ENCODE measurements around the gene TRIM26. TPM values are rescaled to one million over a fixed set of nuclear protein-coding genes. Genes with fewer than 3 reads are reported as not detected.

The TRIM26 gene
- total and polyA plus RNA-seq, 2 of the 8 experiments (the other 6 are each of a cell fraction or from before 2014, with no cell fraction given) = 21.5 to 32.3 TPM

DNA sequence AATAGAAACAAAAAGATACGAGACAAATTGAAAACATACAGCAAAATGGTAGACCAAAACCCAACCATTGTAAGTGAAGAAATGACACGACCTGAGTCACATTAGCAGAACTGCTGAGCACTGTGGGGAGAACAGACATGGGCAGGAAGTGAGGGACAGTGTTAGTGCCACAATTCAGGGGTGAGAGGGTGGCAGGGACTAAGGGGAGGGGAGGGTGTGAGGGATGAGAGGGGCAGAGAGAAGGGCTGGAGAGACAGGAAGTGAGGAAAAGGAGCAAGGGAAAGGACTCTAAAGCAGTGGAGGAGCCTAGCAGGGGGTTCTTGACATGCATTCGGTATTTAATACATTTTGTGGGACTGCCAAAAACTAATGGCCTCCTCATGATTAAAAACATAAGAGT, 45.0 kb upstream of the TRIM26 start:
- peaks cover 0 to 8% (median 2%) of the 10 kb centered on the region in 4 experiments; a peak in 6 of 7 replicates for H3K4me1 ChIP-seq (replicated peaks in 1 of 4; ENCODE audit: control insufficient read depth in 3 of 4, insufficient read depth in 4 of 4, low read length in 3 of 4)
- H3K27ac ChIP-seq (ENCODE audit: low read depth, low read length) = no peak overlapping the region
- no peak overlapping the region for H2BK5ac ChIP-seq (ENCODE audit: low read depth, low read length)
- H3K23me2 ChIP-seq (ENCODE audit: low read depth, low read length) = peaks cover 8% of the 10 kb centered on the region; the same call in 1 of the 2 replicates
- H2BK120ac ChIP-seq (replicated peaks; ENCODE audit: low read depth, low read length) = no peak overlapping the region
- no peak overlapping the region for H4K91ac ChIP-seq (replicated peaks; ENCODE audit: insufficient read length, low read length)
- H4K20me1 ChIP-seq (replicated peaks in 1 of 2; ENCODE audit: control insufficient read depth in 1 of 2, insufficient read depth in 2 of 2, low read length in 2 of 2) = no peaks in the 10 kb centered on the region
- WGBS, 2 experiments (ENCODE audit: extremely low coverage in 1 of 2, insufficient coverage in 1 of 2, insufficient read length in 1 of 2, insufficient replicate concordance in 2 of 2, low coverage in 1 of 2, low lambda C conversion rate in 2 of 2, missing lambda C conversion rate in 1 of 2) = 63% methylated on average over 3 of the region's 3 CpGs; no CpG with 5 or more reads in 1 of the 2 experiments
- H3K23ac ChIP-seq (ENCODE audit: insufficient read length) = no peak overlapping the region
- H3K9me3 ChIP-seq (ENCODE audit: insufficient read depth in 2 of 2, low read depth in 1 of 2, low read length in 1 of 2) = no peaks in the 10 kb centered on the region; a peak in 1 of 4 replicates
- H2AK5ac ChIP-seq (ENCODE audit: low read depth, low read length) = no peak overlapping the region
- H3K4me3 ChIP-seq (ENCODE audit: extremely low read depth in 1 of 4, insufficient read depth in 2 of 4, low read depth in 3 of 4, low read length in 4 of 4) = no peak overlapping the region
- no peak overlapping the region for H4K5ac ChIP-seq (ENCODE audit: insufficient read length, low read depth, low read length)
- H3K79me2 ChIP-seq (ENCODE audit: control insufficient read depth in 1 of 2, insufficient read depth in 2 of 2, low read length in 2 of 2) = no peaks in the 10 kb centered on the region
- CTCF ChIA-PET (ENCODE audit: partially characterized antibody) = no interaction called here
- H2BK15ac ChIP-seq (ENCODE audit: low read length) = no peak overlapping the region
- H2AFZ ChIP-seq (ENCODE audit: low read length) = no peak overlapping the region; the same call in 1 of the 2 replicates
- H3K4ac ChIP-seq (replicated peaks; ENCODE audit: insufficient read length, low read depth, low read length) = no peak overlapping the region
- no peak overlapping the region for H3K9ac ChIP-seq (replicated peaks in 1 of 4; ENCODE audit: extremely low read depth in 1 of 4, low read depth in 3 of 4, low read length in 3 of 4)
- H3K36me3 ChIP-seq (ENCODE audit: control insufficient read depth in 2 of 4, insufficient read depth in 4 of 4, low read length in 3 of 4) = peaks cover 0 to 4% (median 3%) of the 10 kb centered on the region in 4 experiments; a peak in 3 of 8 replicates
- no peak overlapping the region for H3K56ac ChIP-seq (replicated peaks; ENCODE audit: insufficient read length, low read depth, low read length)
- peak overlapping the region in 1 of 2 experiments; percentile 79; a peak in 2 of 4 replicates for H3K4me2 ChIP-seq (ENCODE audit: insufficient read depth in 1 of 2, low read depth in 2 of 2, low read length in 2 of 2)
- H3K79me1 ChIP-seq (ENCODE audit: low read depth, low read length) = no peaks in the 10 kb centered on the region
- no peak overlapping the region for H2BK12ac ChIP-seq (ENCODE audit: low read depth, low read length)
- H2BK20ac ChIP-seq (ENCODE audit: low read length) = no peak overlapping the region
- POLR2A ChIA-PET (ENCODE audit: partially characterized antibody) = interaction anchor here (1.5 kb wide), 1 partner anchor 15 kb away, joined by 4 read pairs; no protein-coding TSS in a partner anchor
- no peak overlapping the region for H4K8ac ChIP-seq (ENCODE audit: extremely low read depth, insufficient read depth, low read length)
- no peak overlapping the region for H3K14ac ChIP-seq (ENCODE audit: insufficient read length)
- H3K18ac ChIP-seq (ENCODE audit: extremely low read depth, low read length) = no peak overlapping the region
- FAIRE-seq = no peak
- DNase-seq (ENCODE audit: low read depth in 1 of 2, low spot score in 2 of 2) = no peak
- peaks cover 9 to 17% (median 13%) of the 10 kb centered on the region in 4 experiments for H3K27me3 ChIP-seq (replicated peaks in 1 of 4; ENCODE audit: control insufficient read depth in 3 of 4, extremely low read depth in 1 of 4, insufficient read depth in 3 of 4, low read length in 3 of 4)
- TF ChIP-seq, protein P1, sequence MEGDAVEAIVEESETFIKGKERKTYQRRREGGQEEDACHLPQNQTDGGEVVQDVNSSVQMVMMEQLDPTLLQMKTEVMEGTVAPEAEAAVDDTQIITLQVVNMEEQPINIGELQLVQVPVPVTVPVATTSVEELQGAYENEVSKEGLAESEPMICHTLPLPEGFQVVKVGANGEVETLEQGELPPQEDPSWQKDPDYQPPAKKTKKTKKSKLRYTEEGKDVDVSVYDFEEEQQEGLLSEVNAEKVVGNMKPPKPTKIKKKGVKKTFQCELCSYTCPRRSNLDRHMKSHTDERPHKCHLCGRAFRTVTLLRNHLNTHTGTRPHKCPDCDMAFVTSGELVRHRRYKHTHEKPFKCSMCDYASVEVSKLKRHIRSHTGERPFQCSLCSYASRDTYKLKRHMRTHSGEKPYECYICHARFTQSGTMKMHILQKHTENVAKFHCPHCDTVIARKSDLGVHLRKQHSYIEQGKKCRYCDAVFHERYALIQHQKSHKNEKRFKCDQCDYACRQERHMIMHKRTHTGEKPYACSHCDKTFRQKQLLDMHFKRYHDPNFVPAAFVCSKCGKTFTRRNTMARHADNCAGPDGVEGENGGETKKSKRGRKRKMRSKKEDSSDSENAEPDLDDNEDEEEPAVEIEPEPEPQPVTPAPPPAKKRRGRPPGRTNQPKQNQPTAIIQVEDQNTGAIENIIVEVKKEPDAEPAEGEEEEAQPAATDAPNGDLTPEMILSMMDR (IDR thresholded peaks at IDR 0.05; ENCODE audit: control extremely low read depth in 1 of 3, insufficient read depth in 1 of 3, low read depth in 1 of 3, low read length in 3 of 3) = no peak
- TF ChIP-seq EZH2 (IDR thresholded peaks at IDR 0.05; ENCODE audit: low read depth, low read length, severe bottlenecking) (peak; percentile 4), SRF (IDR thresholded peaks at IDR 0.05; ENCODE audit: low read depth, low read length) (no peak), SAP30 (IDR thresholded peaks at IDR 0.05; ENCODE audit: insufficient read depth, insufficient replicate concordance, low read length) (no peak)
